K562 (cell line): ENCODE measurements around the gene JAM2. TPM values are rescaled to one million over a fixed set of nuclear protein-coding genes. Genes with fewer than 3 reads are reported as not detected.
A peak's percentile ranks its signal among the peaks of the same experiment; 100 is the strongest.

Experiments
- ARID2 ChIP-seq: fragments of 450-650 bp; IDR thresholded peaks from 2 replicates; pipeline ENCODE4 v1.6.1; 2017; ENCODE audit warnings: antibody characterized with exemption, mild to moderate bottlenecking
- ASH1L ChIP-seq: fragments of 450-650 bp; IDR thresholded peaks from 2 replicates; pipeline ENCODE4 v1.6.1; 2018; ENCODE audit warnings: borderline replicate concordance, mild to moderate bottlenecking, low read depth; ENCODE audit not compliant: partially characterized antibody
- ATF6 ChIP-seq: sonication (generic); formaldehyde crosslinking; IDR thresholded peaks from 2 replicates; pipeline ENCODE4 v1.4.0; 2020; ENCODE audit warnings: mild to moderate bottlenecking, missing genetic modification reagents
- BMI1 ChIP-seq: fragments of 150-350 bp; IDR thresholded peaks from 2 replicates; pipeline ENCODE4 v1.6.1; 2014; ENCODE audit warnings: low read length
- E2F1 ChIP-seq: sonication (generic); formaldehyde crosslinking; IDR thresholded peaks from 2 replicates; pipeline ENCODE4 v1.8.1; 2023; ENCODE audit warnings: mild to moderate bottlenecking, missing genetic modification reagents, moderate library complexity
- HDAC6 ChIP-seq: IDR thresholded peaks from 2 replicates; pipeline ENCODE4 v1.6.1; 2012; ENCODE audit warnings: low read depth, mild to moderate bottlenecking, control low read depth, inconsistent platforms, low read length, moderate library complexity
- HEY1 ChIP-seq: fragments of 250-450 bp; sonication (Bioruptor Pico); IDR thresholded peaks from 2 replicates; pipeline ENCODE4 v1.5.0; 2020; ENCODE audit warnings: mild to moderate bottlenecking, moderate library complexity, borderline replicate concordance
- HNRNPK ChIP-seq: fragments of 200-400 bp; formaldehyde crosslinking; IDR thresholded peaks from one replicate; pipeline ENCODE4 v1.6.1; 2018; ENCODE audit warnings: mild to moderate bottlenecking, low read depth, low read length; ENCODE audit not compliant: poor library complexity, severe bottlenecking
- MAFG ChIP-seq: fragments of 450-650 bp; conservative IDR thresholded peaks from 2 replicates; pipeline ENCODE4 v1.6.1; 2016; ENCODE audit warnings: missing genetic modification characterization, missing compliant biosample characterization
- MAX ChIP-seq: sonication (generic); formaldehyde crosslinking; IDR thresholded peaks from 2 replicates; pipeline ENCODE4 v1.9.0; 2022; ENCODE audit warnings: mild to moderate bottlenecking, missing genetic modification reagents
- NBN ChIP-seq: fragments of 450-650 bp; IDR thresholded peaks from 2 replicates; pipeline ENCODE4 v1.6.1; 2016; ENCODE audit warnings: low read depth, mild to moderate bottlenecking
- POLR2H ChIP-seq: IDR thresholded peaks from 2 replicates; pipeline ENCODE4 v1.6.1; 2016; ENCODE audit warnings: missing genetic modification characterization, low read depth, mild to moderate bottlenecking, control low read depth, missing compliant biosample characterization, moderate library complexity
- SIX5 ChIP-seq, 2 experiments: IDR thresholded peaks; 2 replicates each; pipeline ENCODE4 v1.6.1; 2011; ENCODE audit warnings: low read length in 2 of 2, borderline replicate concordance in 1 of 2, low read depth in 1 of 2, mild to moderate bottlenecking in 1 of 2, moderate library complexity in 1 of 2; ENCODE audit not compliant: insufficient read depth in 1 of 2
- XRCC3 ChIP-seq: fragments of 450-650 bp; IDR thresholded peaks from 2 replicates; pipeline ENCODE4 v1.6.1; 2017; ENCODE audit warnings: mild to moderate bottlenecking, moderate library complexity
- ZBTB11 ChIP-seq, 3 experiments: fragments of 200-800 bp in 1 of 3; fragments of 250-450 bp in 1 of 3; fragments of 450-650 bp in 1 of 3; sonication (Bioruptor Pico) in 1 of 3; sonication (Bioruptor generic) in 1 of 3; formaldehyde crosslinking in 1 of 3; IDR thresholded peaks; 2 replicates each; pipeline versions ENCODE4 v1.6.1 to v1.8.0; 2016 to 2022; ENCODE audit warnings: mild to moderate bottlenecking in 2 of 3, missing genetic modification characterization in 2 of 3, missing compliant biosample characterization in 1 of 3, moderate library complexity in 1 of 3
- ZBTB26 ChIP-seq: fragments of 450-650 bp; formaldehyde crosslinking; IDR thresholded peaks from 2 replicates; pipeline ENCODE4 v1.4.0; 2022; ENCODE audit warnings: missing genetic modification characterization
- ZC3H4 ChIP-seq: sonication (generic); formaldehyde crosslinking; IDR thresholded peaks from 2 replicates; pipeline ENCODE4 v1.9.0; 2021; ENCODE audit warnings: missing genetic modification reagents, borderline replicate concordance
- ZNF133 ChIP-seq: fragments of 250-450 bp; sonication (Bioruptor Pico); IDR thresholded peaks from 2 replicates; pipeline ENCODE4 v1.4.0; 2020; ENCODE audit warnings: mild to moderate bottlenecking
- ZNF134 ChIP-seq: fragments of 250-450 bp; sonication (Bioruptor Pico); conservative IDR thresholded peaks from 2 replicates; pipeline ENCODE4 v1.4.0; 2020
- ZNF253 ChIP-seq: fragments of 250-450 bp; sonication (Bioruptor Pico); conservative IDR thresholded peaks from 2 replicates; pipeline ENCODE4 v1.6.1; 2021; ENCODE audit warnings: mild to moderate bottlenecking
- ZNF717 ChIP-seq: fragments of 250-450 bp; sonication (Bioruptor Pico); IDR thresholded peaks from 2 replicates; pipeline ENCODE4 v1.5.0; 2021
- ZNF780A ChIP-seq: fragments of 250-450 bp; sonication (Bioruptor Pico); IDR thresholded peaks from 2 replicates; pipeline ENCODE4 v1.5.0; 2021; ENCODE audit warnings: mild to moderate bottlenecking
- polyA plus RNA-seq, 8 experiments: library from polyadenylated mRNA; depleted of rRNA in 4 of 8; stranded (reverse) in 5 of 8; unstranded in 3 of 8; fragments of >200 nt; fragmentation: Nextera tagmentation in 2 of 8; fragmentation: Illumina TruSeq in 1 of 8; extraction: Ambion mirVana in 2 of 8; extraction: Trizol in 1 of 8; gene quantifications; 2 replicates each; pipeline versions ENCODE4 v1.2.1 to v1.2.3, GENCODE V29; 2011 to 2014; ENCODE audit warnings: inconsistent platforms in 1 of 8, missing spikeins in 1 of 8
- total RNA-seq, 7 experiments: library from RNA; depleted of rRNA in 6 of 7; stranded (reverse); fragments of >200 nt in 6 of 7; fragmentation: Illumina TruSeq in 2 of 7; extraction: Trizol in 2 of 7; gene quantifications; 2 replicates each; pipeline versions ENCODE4 v1.2.1 to v1.2.3, GENCODE V29; 2011 to 2021; ENCODE audit warnings: low replicate concordance in 1 of 7

The JAM2 gene
- total and polyA plus RNA-seq, 9 of the 15 experiments (the other 6 are each of a cell fraction or from before 2014, with no cell fraction given): 0.03 to 0.08 (median 0.07) TPM; not detected in 6

GRCh38 chr21:25734654-25734903 is 95.5 kb downstream of the JAM2 start (continued):
- no peak for TF ChIP-seq MAFG
- TF ChIP-seq XRCC3: no peak
- TF ChIP-seq ZNF253 (CRISPR knock-in tag): no peak
- no peak; the same call in 1 of the 2 replicates for TF ChIP-seq POLR2H
- no peak for TF ChIP-seq E2F1 (CRISPR knock-in tag)
- no peak for TF ChIP-seq ATF6 (CRISPR knock-in tag)
- TF ChIP-seq ZNF133: no peak
- TF ChIP-seq MAX (CRISPR knock-in tag): no peak; the same call in 1 of the 2 replicates
- TF ChIP-seq ARID2: no peak
- 0 out of 2 replicates have a peak, but pooled peaks have one; percentile 56 for TF ChIP-seq ZNF780A
- TF ChIP-seq HEY1 (CRISPR knock-in tag): no peak
- no peak for TF ChIP-seq HNRNPK
- TF ChIP-seq SIX5 (IDR thresholded peaks at IDR 0.05; ENCODE audit: borderline replicate concordance in 1 of 2, insufficient read depth in 1 of 2, low read depth in 1 of 2, low read length in 2 of 2): no peak
- TF ChIP-seq ZC3H4: no peak
- no peak for TF ChIP-seq ZNF134
- TF ChIP-seq HDAC6: no peak
- no peak for TF ChIP-seq ZNF717
- TF ChIP-seq BMI1: no peak
- no peak for TF ChIP-seq NBN
- TF ChIP-seq ASH1L: no peak
- 0 out of 6 replicates have a peak, but pooled peaks of 1 of the 3 experiments have one; percentile 85 for TF ChIP-seq ZBTB11 (CRISPR knock-in tag; IDR thresholded peaks at IDR 0.05)
- TF ChIP-seq ZBTB26: no peak
